SK-MEL-5 (cell line): Measurements from ENCODE around the gene GAR1. TPM values are rescaled to one million over a fixed set of nuclear protein-coding genes. Genes with fewer than 3 reads are reported as not detected.
"Not testable (repeated sequence)": the region's sequence is repeated elsewhere in the genome, so short reads cannot be mapped to it uniquely, and the experiment has no call there.

ENCODE experiments used
- DNase-seq: peaks from one replicate; pipeline ENCODE4 v3.0.0-alpha.2; 2016; ENCODE audit warnings: low read depth, low spot score
- in situ Hi-C: cut with HindIII; loops from 2 replicates; pipeline ENCODE4 v1.10.0; 2016; ENCODE audit warnings: low sequenced_read_pairs, high pct_unique_total_duplicates, low pct_unique_long_range_greater_than_20kb
- total RNA-seq: library from RNA; depleted of rRNA; stranded (reverse); fragments of >200 nt; shearing (Covaris generic); gene quantifications from 2 replicates; pipeline ENCODE4 v1.2.3, GENCODE V29; 2014

GAR1 gene
- total RNA-seq, 1 experiment from 2014 or later, result 9.9 TPM

DNA sequence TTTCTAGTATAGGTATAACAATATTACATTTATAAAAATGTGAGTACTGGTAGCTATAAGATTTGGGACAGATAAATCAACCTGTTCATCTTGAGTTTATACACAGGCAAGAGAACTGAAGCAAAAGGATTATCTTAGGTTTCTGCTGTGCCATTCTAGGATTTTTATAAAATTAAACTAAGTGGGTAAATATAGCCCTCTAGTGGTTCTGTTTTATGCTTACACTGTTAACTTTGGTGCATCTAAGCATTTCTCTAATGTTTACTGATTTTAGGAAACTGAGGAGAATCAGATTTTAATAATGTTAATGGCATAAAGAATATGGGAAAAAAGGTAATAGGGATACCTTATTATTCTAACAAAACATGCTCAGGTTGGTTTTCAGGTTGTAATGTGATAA lies 11.2 kb downstream of the GAR1 start:
- in situ Hi-C loops, result no loop called here
- DNase-seq, result peak; percentile 28

DNA sequence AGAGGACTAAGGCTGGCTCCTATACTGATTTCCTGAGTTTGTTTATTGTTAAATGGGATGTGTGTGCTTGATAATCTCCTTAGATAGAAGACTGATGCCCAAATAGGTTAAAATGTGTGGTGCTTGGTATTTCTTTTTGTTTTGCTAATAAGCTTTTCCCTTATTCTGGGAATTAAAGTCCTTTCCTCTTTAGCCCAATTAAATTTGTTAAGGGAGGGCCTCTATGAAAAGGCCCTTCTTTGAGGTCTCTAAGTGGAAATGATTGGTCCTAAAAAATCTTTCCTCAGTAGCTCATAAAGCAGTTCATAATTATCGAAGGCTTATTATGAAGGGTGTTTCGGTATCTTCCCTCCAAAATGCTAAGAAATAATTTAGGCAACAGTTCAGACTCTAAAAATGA lies 12.1 kb downstream of the GAR1 start, which contains the start of gene RRH:
Gene RRH (plus strand): TSS at position 301 of the 400 bp plus-strand sequence. CDS start 56 bp downstream, at position 357.
- in situ Hi-C loops, result no loop called here
- no peak for DNase-seq

DNA sequence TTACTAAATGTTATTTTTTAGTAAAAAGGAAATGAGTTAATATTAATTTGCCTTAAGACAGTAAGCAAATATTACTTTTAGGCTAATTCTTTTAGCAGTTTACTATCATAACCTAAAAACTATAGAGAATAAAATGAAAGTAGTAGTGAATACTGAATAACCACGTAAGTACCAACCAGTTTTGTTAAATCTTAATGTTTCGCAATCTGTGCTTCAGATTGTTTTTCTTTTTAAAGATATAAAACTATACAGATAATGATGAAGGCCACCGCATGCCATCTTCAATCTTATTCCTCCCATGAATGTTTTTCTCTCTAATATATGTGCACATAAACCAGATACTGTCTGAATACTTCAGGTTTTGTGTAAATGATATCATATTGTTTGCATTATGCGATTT lies 18.2 kb downstream of the GAR1 start:
- in situ Hi-C loops, result no loop called here
- no peak for DNase-seq

DNA sequence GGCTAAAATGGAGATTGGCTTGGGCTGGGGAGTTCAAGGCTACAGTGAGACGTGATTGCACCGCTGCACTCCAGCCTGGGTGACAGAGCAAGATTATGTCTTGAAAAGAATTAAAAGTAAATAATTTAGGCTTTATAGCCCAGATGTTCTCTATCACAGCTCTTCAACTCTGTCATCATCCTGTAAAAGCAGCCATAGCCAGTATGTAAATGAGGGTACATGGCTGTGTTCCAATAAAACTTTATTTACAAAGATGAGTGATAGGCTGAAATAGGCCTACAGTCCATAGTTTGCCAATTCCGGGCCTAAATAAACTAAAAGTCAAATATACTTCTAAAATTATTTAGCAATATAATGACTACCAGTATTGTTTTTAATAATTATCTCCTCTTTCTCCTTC lies 21.4 kb downstream of the GAR1 start:
- DNase-seq, result no peak
- in situ Hi-C loops, result no loop called here

DNA sequence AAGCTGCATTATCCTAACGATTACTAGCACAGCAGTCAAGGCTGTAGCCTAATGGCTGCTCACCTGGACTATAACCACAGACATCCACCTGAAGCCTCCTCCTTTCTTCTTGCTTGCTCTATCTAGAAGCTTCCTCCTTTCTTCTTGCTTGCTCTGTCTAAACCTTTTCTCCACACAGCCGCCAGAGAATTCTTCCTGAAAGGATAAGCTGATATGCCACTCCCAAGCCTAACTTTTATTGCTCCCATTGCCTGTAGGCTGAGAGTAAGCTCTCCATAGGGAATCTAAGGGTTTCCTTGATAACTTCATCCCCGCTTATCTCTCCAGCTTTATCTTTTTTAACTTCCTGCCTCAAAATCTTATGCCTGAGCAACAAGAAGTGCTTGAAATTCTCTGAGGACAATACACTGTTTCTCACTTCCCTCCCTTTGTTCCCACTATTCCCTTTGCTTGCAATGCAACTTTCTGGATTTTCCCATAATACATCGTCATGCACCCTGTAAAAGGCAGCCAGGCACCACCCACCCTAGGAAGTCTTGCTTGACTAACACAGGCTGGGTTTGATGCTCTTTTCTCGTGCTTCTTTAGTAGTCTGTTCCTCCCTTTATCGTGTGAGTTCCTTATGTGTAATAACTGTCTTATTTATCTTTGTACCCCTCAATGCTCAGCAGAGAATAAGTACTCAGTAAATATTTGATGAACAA lies 31.0 kb downstream of the GAR1 start:
- in situ Hi-C loops, result no loop called here
- DNase-seq, result no peak

DNA sequence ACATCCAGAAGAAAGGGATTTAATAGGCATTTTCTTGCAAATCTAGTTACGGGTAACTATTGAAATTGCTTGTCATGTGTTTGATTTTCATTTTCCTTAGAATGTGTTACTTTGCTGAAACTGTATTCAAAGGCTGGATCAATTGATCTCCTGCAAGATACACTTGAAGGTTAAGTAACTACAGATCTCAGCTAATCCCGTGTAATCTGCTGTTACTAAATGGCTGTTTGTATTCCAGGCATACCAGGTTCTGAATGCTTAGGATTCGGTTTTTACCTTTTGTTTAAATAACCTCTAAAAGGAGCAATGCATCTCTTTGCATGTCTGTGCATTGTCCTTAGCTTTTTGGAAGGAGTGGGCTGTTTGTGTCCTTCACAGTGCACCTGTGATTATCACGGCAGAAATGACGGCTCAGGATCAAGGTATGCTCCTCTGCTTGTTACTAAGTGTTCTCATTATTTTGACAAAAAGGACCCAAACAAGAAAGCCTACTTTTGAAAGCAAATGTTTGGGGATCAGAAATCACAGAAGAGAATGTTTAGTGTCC lies 32.4 kb downstream of the GAR1 start, which contains the start of gene LRIT3:
Gene LRIT3 (plus strand): TSS at position 212 of the 547 bp plus-strand sequence. CDS start 95 bp downstream, at position 307.
- in situ Hi-C loops, result no loop called here
- DNase-seq, result no peak

DNA sequence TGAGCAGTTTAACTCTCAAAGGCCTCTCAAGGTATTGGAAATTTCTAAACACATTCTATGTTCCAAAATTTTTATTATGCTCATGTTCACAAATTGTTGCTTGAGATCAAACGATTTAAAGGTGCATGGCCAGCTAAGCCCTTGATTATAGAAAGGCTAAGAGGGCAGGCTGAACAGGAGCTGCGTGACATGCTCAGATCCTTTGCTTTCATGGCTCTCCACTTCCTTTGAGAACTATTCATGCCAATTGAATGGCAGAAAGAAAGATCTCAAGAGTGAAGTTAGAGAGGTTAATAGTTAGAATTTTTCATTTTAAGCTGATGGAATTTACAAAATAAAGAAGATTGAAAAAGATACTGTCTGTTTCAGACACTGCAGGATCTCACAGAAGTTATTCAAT lies 32.9 kb downstream of the GAR1 start:
- no peak for DNase-seq
- in situ Hi-C loops, result no loop called here

DNA sequence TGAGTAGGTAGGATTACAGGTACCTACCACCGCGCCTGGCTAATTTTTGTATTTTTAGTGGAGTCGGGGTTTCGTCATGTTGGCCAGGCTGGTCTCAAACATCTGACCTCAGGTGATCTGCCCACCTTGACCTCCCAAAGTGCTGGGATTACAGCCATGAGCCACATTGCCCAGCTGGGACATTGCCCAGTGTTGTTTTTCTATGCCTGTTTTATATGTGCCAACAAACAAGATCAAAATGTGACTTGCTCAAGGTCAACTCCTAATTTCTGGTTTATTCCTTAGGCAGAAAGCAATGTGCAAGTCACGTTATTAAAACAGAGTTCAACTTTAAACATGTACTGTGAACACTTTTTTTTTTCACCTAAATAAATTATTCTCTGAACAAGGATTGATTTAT lies 35.0 kb downstream of the GAR1 start:
- DNase-seq, result no peak
- in situ Hi-C loops, result no loop called here

DNA sequence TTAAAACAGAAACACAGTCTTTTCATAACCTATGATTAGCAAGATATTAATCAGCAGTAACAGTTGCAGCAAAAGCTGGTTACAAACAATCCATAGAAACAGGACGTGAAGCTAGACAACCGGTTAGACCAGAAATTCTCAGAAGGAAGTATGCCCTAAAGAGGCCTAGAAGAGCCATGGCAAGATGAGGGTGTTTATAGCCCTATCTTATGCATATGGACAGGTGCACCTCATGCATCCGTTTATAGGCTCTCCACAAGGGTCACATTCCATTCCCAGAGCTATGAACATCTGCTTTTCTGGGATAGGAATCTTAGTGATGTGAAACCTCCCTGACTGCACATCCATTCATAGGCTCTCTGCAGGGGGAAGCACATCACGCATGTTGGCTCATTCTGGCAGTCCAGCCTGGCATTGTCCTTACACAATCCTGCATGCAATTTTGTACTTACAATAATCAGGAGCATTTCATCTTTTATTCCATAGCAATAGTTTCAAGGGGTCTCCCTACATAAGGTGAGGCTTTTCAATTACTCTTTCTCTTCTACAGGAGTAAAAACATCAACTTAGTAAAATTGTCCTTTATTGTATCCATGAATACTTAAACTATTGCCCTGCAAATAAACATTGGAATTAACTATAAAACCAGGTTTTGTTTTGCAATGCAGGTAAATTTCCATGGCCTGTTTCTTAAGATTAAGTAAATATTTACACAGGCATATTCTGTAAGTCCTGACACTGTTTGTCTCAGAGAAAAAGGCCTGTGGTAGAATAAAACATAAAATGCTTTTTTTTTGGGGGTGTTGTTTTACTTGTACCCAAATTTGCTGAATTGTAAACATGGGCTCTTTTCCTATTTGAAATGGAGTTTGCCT lies 44.1 kb downstream of the GAR1 start:
- DNase-seq, in situ Hi-C loops: not testable (repeated sequence)

DNA sequence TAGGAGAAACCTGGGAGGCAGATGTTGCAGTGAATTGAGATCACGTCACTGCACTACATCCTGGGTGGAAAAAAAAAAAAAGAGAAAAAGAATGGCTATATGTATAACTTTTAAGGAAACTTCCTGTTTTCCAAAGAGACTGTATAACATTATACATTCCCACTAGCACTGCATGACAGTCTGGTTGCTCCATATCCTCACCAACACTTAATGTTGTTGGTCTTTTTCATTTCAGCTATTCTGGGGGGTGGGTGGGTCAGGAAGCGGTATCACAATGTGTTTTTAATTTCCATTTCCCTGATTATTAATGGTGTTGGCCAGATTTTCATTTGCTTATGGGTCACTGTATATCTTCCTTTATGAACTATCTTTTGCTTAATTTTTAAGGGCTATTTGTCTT lies 45.7 kb downstream of the GAR1 start:
- in situ Hi-C loops, result no loop called here
- no peak for DNase-seq

DNA sequence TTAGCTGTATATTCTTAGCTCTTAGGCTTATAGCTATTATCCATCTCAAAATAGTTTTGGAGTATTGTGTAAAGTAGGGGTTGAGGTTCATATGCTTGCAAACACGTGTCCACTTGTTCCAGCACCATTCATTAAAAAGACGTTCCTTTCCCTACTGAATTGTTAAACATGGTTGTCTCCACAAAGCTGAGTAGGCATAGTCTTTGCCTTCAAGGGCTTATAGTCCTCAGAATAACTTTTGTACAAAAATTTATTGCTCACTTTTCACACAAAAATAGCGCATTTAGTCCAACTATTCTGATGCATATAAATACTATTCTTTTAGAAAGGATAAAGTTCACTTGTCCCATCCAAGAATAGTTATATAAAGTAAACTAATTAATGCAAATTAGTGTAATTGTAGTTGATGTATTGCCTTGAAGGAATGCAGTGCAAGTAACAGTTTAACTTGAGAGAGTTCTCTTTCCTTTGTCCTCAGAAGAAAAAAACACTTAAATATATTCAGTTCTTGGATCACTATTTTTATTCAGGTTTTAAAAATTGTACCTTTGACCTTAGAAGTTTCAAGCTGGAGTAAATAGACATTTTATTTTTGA lies 46.5 kb downstream of the GAR1 start:
- in situ Hi-C loops, result no loop called here

DNA sequence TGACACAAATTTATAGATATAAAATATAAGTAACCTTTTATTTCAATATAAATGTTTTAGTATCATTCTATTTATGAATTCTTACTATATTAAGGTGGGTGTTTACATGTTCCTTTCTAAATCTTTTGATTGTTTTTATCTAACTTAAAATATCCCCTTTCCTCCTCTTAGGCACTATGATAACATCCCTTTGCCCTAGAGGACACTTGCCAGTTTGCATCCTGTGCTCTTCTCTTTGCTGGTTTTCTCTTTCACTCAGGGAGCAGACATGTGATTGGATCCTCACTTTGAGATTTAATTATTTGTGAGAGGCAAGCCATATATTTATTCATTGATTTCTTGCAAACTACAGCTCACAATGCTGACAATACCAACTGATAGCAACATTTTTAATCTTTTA lies 48.6 kb downstream of the GAR1 start:
- in situ Hi-C loops, result no loop called here
- DNase-seq, result peak; percentile 3

More for the DNA sequence above, 46.5 kb downstream of the GAR1 start:
- DNase-seq, result no peak

DNA sequence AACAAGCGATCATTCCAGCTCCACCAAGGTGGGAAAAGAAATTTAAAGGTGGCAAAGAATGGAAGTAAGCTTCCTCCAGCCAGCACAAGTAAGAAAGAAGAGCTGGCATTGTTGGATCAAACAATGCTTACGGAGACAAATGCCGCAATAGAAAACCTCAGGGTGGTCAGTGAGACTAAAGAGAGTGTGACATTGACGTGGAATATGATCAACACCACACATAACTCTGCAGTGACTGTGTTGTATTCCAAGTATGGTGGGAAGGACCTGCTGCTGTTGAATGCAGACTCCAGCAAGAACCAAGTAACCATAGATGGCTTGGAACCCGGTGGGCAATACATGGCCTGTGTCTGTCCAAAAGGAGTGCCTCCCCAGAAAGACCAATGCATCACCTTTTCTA lies 54.5 kb downstream of the GAR1 start:
- in situ Hi-C loops, result no loop called here
- no peak for DNase-seq

DNA sequence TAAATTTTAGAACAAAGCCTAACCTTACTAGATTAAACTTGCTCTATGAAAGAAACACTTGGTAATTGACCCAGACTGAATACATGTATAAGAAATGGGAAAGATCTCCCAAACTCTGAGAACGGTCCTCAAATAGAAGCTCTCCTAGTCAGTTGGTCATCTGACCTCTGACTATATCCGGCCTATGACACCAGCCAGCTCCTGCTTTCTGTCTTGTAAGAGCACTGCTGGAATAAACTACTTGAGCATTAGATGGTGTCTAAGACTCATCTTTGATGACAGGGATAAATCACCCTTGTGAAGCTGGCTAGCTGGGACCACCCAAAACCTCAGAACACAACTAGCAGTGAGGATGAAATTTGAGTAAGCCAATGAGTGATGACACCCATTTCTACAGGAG lies 56.5 kb downstream of the GAR1 start:
- DNase-seq, result no peak
- in situ Hi-C loops, result no loop called here

DNA sequence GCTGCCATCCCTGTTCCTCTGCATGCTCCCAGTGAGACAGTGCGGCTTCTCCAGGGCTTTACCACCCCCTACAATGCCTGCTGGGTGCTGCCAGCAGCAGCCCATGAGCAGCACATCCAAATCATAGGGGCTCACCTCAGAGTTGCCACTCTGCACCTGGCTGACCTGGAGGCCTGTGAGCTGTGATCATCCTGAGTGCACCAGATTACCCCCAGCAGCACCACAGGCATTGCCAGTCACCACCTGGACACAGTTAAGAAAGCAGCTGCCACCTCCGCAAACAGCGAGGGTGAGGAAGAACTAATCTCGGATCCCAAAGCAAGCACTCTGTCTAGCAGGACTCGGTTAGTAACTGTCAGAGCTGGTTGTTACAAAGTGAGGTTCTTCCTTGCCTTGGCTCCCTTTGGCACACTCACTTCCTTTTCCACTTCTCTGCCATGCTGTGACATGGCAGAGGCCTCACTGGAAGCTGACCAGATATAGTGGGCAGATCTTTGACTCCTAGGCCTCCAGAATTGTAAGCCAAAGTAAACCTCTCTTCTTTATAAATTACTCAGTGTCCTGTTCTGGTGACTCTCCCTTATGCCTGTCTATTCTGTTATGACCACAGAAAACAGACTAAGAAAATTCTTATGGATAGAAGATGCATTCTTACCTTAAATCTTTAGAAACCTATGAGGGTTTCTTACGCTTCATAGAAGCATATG lies 57.5 kb downstream of the GAR1 start:
- no peak for DNase-seq
- in situ Hi-C loops, result no loop called here

DNA sequence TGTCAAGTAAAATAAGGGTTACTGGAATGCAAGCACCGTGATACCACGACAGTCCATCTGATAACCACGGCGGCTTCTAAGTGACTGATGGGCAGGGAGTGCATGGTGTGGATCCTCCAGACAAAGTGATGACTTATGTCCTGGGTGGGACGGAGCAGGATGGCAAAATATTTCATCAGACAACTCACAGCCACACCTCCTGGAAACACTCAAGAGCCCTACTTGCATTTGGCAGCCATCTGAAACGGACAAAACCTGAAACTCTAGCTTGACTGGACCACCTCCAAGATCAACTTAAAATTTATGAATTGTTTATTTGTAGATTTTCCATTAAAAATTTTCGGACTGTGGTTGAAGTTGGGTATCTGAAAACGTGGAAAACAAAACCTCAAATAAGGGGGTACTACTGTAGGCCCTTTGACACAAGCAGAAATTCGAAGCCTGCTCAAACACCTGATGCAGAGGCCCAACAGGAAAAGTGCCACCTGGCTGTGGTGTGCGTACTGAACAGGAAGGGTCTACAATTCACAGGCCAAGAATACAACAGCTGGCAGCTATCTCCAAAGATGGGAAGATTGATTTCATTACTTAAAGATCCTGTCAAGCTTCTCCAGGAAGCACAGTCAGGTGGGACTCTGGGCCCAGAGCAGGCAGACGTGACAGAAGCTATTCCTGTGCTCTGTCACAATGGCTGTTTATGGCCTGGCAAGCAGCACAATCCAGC lies 58.4 kb downstream of the GAR1 start:
- in situ Hi-C loops, result no loop called here
- DNase-seq, result no peak
